Body of pancreas (tissue), 4 donors: Measurements from ENCODE around the gene KIRREL1. TPM values are rescaled to one million over a fixed set of nuclear protein-coding genes. Genes with fewer than 3 reads are reported as not detected.

Source experiments
- ATAC-seq: fragments of 150-250 bp; one replicate; pipeline ENCODE4 v1.9.1; 2016
- DNase-seq, 4 donors: peaks; one replicate each; pipeline ENCODE4 v3.0.0-alpha.2; 2019
- H3K27ac ChIP-seq, 4 donors: fragments of 200-600 bp; sonication (generic); 1 replicate in 3 of 4; 2 replicates in 1 of 4; pipeline versions ENCODE4 v1.5.1 to v1.6.1; 2016 to 2019; ENCODE audit warnings: mild to moderate bottlenecking in 1 of 4, mixed read lengths in 1 of 4, moderate library complexity in 1 of 4
- H3K27me3 ChIP-seq, 2 donors: fragments of 200-600 bp; sonication (generic); one replicate each; pipeline ENCODE4 v1.6.0; 2016; ENCODE audit warnings: mild to moderate bottlenecking in 1 of 2
- H3K36me3 ChIP-seq, 2 donors: fragments of 200-600 bp; sonication (generic); replicated peaks in 1 of 2; 2 replicates each; pipeline ENCODE4 v1.5.1; 2016; ENCODE audit warnings: low read depth in 2 of 2; ENCODE audit not compliant: insufficient read depth in 1 of 2
- H3K4me1 ChIP-seq: fragments of 200-600 bp; sonication (generic); one replicate; pipeline ENCODE4 v1.6.0; 2016
- H3K4me3 ChIP-seq, 2 donors: fragments of 200-600 bp; sonication (generic); 1 replicate in 1 of 2; 2 replicates in 1 of 2; pipeline ENCODE4 v1.5.1; 2016 to 2019
- H3K9me3 ChIP-seq, 3 donors: fragments of 200-600 bp; sonication (generic); 1 replicate in 2 of 3; 2 replicates in 1 of 3; pipeline ENCODE4 v1.5.1; 2016
- POLR2A ChIP-seq, 3 donors: fragments of 450-650 bp; IDR thresholded peaks; one replicate each; pipeline ENCODE4 v1.6.1; 2016; ENCODE audit warnings: antibody characterized with exemption in 3 of 3, mild to moderate bottlenecking in 2 of 3
- WGBS, 2 donors: methylation state at CpG; one replicate each; pipeline ENCODE4 v1.1.5; 2017; 5-methylcytosine and 5-hydroxymethylcytosine counted together
- intact Hi-C: fragments of 100-400 bp; cut with DNase I; formaldehyde crosslinking; loops from one replicate; pipeline ENCODE4 v1.15.1; 2023
- total RNA-seq, 2 donors: library from RNA; depleted of rRNA; stranded (reverse); fragments of >200 nt; gene quantifications; one replicate each; pipeline ENCODE4 v1.1.0, GENCODE V29; 2016
- TF ChIP-seq, protein P1 (sequence below), 7 experiments: fragments of 450-650 bp in 4 of 7; fragments of 200-600 bp in 3 of 7; sonication (generic) in 3 of 7; IDR thresholded peaks; one replicate each; pipeline ENCODE4 v1.5.1; 2016 to 2019; ENCODE audit warnings: antibody characterized with exemption in 7 of 7

KIRREL1 gene
- total RNA-seq, 2 donors from 2014 or later, result 10.9 to 11.4 TPM

DNA sequence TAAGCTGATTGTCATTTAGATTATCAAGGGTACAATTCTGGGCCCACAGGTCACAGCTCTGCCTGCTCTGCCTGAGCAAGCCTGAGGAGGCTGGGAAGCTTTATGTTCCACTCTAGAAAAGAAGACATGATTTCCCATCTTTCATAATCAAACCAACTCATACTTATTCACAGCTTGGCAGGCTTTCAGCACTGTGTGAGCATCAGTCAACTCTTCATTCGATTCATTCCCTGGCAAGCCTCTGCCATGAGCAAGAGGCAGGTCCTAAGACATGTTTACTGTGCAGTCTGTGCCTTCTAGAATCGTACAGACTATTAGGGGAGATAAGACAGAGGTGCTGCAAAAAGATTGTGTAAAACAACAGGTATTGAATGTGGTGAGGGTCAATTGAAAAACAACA lies 24.5 kb upstream of the KIRREL1 start:
- ATAC-seq (no peak), DNase-seq (peak in 2 of 4 donors; percentile 26 to 34)
- H3K9me3 ChIP-seq, result no peaks in the 10 kb centered on the region
- intact Hi-C loops, result no loop called here
- no peaks in the 10 kb centered on the region for H3K27me3 ChIP-seq
- H3K4me1 ChIP-seq, result peaks cover 36% of the 10 kb centered on the region
- WGBS, 2 donors, result 14 to 23% methylated on average over 2 of the region's 2 CpGs
- no peak overlapping the region for H3K4me3 ChIP-seq
- TF ChIP-seq POLR2A (IDR thresholded peaks at IDR 0.05), result no peak
- TF ChIP-seq, protein P1, sequence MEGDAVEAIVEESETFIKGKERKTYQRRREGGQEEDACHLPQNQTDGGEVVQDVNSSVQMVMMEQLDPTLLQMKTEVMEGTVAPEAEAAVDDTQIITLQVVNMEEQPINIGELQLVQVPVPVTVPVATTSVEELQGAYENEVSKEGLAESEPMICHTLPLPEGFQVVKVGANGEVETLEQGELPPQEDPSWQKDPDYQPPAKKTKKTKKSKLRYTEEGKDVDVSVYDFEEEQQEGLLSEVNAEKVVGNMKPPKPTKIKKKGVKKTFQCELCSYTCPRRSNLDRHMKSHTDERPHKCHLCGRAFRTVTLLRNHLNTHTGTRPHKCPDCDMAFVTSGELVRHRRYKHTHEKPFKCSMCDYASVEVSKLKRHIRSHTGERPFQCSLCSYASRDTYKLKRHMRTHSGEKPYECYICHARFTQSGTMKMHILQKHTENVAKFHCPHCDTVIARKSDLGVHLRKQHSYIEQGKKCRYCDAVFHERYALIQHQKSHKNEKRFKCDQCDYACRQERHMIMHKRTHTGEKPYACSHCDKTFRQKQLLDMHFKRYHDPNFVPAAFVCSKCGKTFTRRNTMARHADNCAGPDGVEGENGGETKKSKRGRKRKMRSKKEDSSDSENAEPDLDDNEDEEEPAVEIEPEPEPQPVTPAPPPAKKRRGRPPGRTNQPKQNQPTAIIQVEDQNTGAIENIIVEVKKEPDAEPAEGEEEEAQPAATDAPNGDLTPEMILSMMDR (IDR thresholded peaks at IDR 0.05), result no peak
- peak overlapping the region in 2 of 4 donors; percentile 14 to 39 for H3K27ac ChIP-seq
- no peaks in the 10 kb centered on the region for H3K36me3 ChIP-seq

DNA sequence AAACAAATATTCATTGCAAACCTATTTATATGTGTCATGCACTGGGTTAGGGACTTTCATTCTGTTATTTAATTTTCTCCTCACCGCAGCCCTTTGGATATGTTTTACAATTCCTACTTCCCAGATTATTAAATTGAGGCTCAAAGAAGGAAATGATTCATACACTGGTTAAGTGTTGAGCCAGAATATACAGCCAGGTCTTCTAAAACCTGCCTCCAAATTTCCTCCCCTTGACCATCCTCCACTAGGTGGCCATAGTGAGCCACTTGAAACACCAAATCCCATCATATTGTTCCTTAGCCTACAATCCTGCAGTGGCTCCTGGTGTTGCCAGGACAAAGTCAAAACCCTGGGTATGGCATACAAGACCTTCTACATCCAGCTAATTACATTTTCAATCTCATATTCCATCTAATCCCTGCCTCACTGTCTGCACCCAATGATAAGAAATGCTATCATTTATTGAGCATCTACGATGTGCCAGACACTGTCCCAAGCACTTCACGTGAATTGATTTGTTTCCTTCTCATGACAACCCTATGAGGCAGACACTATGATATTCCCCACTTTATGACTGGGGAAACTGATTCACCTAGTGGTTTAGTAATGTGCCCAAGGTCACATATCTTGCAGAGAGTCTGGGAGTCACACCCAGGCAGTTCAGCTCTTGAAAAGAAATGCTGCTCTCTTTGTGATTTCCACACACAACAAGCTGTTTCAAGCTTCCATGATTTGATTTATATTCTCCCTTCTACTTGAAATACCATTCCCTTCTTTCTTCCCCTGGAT lies 23.6 kb upstream of the KIRREL1 start:
- Histone ChIP-seq H3K36me3 (no peaks in the 10 kb centered on the region), H3K27me3 (no peaks in the 10 kb centered on the region), H3K4me3 (no peak overlapping the region), H3K9me3 (no peaks in the 10 kb centered on the region), H3K27ac (peak overlapping the region in 1 of 4 donors; percentile 14), H3K4me1 (peaks cover 27% of the 10 kb centered on the region)
- TF ChIP-seq, protein P1 (IDR thresholded peaks at IDR 0.05), result peak; percentile 17 to 70 (median 55)
- TF ChIP-seq POLR2A (IDR thresholded peaks at IDR 0.05), result no peak
- peak; percentile 28 for ATAC-seq
- intact Hi-C loops, result no loop called here
- WGBS, 2 donors, result 65 to 66% methylated on average over 3 of the region's 3 CpGs
- DNase-seq, result peak; percentile 41 to 51 (median 48)

DNA sequence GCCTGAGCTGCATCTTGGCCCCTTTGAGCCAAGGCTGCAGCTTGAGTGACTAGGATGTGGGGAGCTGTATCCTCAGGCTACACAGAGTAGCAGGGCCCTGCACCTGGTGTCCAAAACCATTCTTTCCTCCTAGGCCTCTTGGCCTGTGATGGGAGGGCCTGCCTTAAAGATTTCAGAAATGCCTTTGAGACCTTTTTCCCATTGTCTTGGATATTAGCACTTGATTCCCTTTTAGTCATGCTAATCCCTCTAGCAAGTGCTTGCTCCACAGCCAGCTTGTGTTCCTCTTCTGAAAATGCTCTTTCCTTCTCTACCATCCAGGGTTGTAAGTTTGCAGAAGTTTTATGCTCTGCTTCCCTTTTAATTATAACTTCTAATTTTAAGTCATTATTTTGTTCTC lies 21.7 kb upstream of the KIRREL1 start:
- Histone ChIP-seq H3K27ac (no peak overlapping the region), H3K36me3 (no peaks in the 10 kb centered on the region), H3K27me3 (no peaks in the 10 kb centered on the region), H3K4me1 (peaks cover 16% of the 10 kb centered on the region), H3K9me3 (no peaks in the 10 kb centered on the region), H3K4me3 (no peak overlapping the region)
- ATAC-seq, result no peak
- intact Hi-C loops, result no loop called here
- TF ChIP-seq, protein P1 (IDR thresholded peaks at IDR 0.05), result no peak
- TF ChIP-seq POLR2A (IDR thresholded peaks at IDR 0.05), result no peak
- no peak for DNase-seq

DNA sequence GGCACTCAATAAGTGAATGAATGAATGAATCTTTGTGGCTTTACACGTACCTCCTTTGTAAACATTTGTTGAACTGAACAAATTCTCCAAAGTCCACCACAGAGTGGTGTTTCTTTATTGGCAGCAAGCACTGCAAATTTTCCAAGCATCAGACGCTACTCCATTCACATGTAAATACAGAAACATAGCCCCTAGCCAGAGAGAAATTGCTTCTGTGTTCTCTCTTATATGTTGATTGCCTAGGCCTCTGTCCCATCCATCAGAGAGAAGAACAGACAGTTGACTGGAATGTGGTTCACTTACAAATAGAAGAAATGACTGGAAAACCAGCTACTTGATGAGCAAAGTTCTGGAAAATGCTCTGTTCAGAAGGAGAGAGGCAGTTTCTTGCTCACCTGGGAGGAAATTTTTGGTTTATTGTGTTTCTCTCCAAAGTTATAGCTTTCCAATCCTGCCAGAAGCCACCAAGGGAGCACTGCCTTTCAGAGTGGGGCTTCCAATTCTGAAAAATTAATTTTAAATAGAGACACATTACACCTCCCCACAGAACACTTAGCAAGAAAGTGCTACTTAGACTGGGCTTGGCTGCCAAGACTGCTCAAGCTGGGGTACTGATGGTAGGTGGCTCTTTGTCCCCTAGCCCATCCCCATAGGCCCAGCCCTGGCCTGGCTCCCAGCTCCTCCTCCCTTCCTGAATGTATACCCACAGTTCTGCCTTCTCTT lies 18.1 kb upstream of the KIRREL1 start:
- H3K27ac ChIP-seq, result no peak overlapping the region
- TF ChIP-seq POLR2A (IDR thresholded peaks at IDR 0.05), result no peak
- TF ChIP-seq, protein P1 (IDR thresholded peaks at IDR 0.05), result no peak
- 53 to 61% methylated on average over 2 of the region's 2 CpGs for WGBS, 2 donors
- intact Hi-C loops, result no loop called here
- no peak overlapping the region for H3K4me3 ChIP-seq
- no peak for ATAC-seq
- no peak for DNase-seq
- no peaks in the 10 kb centered on the region for H3K27me3 ChIP-seq
- no peaks in the 10 kb centered on the region for H3K9me3 ChIP-seq
- H3K4me1 ChIP-seq, result no peaks in the 10 kb centered on the region
- H3K36me3 ChIP-seq, result no peaks in the 10 kb centered on the region
